Nephron (organoid): ENCODE measurements around the gene LRRC74B.

Experiments
- H3K27ac Mint-ChIP-seq, 3 experiments: 2 replicates each; pipeline ENCODE4 v1.8.0; 2020; ENCODE audit warnings: mixed read lengths in 3 of 3, mild to moderate bottlenecking in 2 of 3, moderate library complexity in 1 of 3
- H3K27me3 Mint-ChIP-seq: 2 replicates; pipeline ENCODE4 v1.8.0; 2021; ENCODE audit warnings: low read depth, mild to moderate bottlenecking, moderate library complexity, mixed read lengths
- H3K36me3 Mint-ChIP-seq: 2 replicates; pipeline ENCODE4 v1.8.0; 2020; ENCODE audit warnings: low read depth, mixed read lengths
- H3K4me1 Mint-ChIP-seq: 2 replicates; pipeline ENCODE4 v1.8.0; 2020; ENCODE audit warnings: mixed read lengths
- H3K4me3 Mint-ChIP-seq, 3 experiments: 2 replicates each; pipeline ENCODE4 v1.8.0; 2020; ENCODE audit warnings: mild to moderate bottlenecking in 3 of 3, mixed read lengths in 3 of 3, moderate library complexity in 2 of 3
- H3K9me3 Mint-ChIP-seq: 2 replicates; pipeline ENCODE4 v1.8.0; 2020; ENCODE audit warnings: mixed read lengths
- CTCF ChIP-seq, 3 experiments: fragments of 200-600 bp; sonication (generic); IDR thresholded peaks; one replicate each; pipeline ENCODE4 v1.5.0; 2021; ENCODE audit warnings: antibody characterized with exemption in 3 of 3; ENCODE audit not compliant: unreplicated experiment in 3 of 3

LRRC74B gene

GRCh38 chr22:21025763-21026755 lies 19.7 kb upstream of the LRRC74B start:
- Mint-ChIP-seq H3K9me3 (no peaks in the 10 kb centered on the region), H3K27ac (no peak overlapping the region), H3K36me3 (no peaks in the 10 kb centered on the region), H3K4me1 (peaks cover 25% of the 10 kb centered on the region), H3K4me3 (no peak overlapping the region), H3K27me3 (peaks cover 17% of the 10 kb centered on the region)
- no peak for TF ChIP-seq CTCF (IDR thresholded peaks at IDR 0.05; ENCODE audit: unreplicated experiment in 3 of 3)

GRCh38 chr22:21026783-21027692 lies 18.7 kb upstream of the LRRC74B start:
- H3K27me3 Mint-ChIP-seq, result peaks cover 19% of the 10 kb centered on the region
- H3K9me3 Mint-ChIP-seq, result no peaks in the 10 kb centered on the region
- TF ChIP-seq CTCF (IDR thresholded peaks at IDR 0.05; ENCODE audit: unreplicated experiment in 3 of 3), result no peak
- H3K4me3 Mint-ChIP-seq, result no peak overlapping the region
- H3K36me3 Mint-ChIP-seq, result no peaks in the 10 kb centered on the region
- H3K27ac Mint-ChIP-seq, result peak overlapping the region in 2 of 3 experiments; percentile 12 to 42
- H3K4me1 Mint-ChIP-seq, result peaks cover 27% of the 10 kb centered on the region

GRCh38 chr22:21028277-21029251 lies 17.2 kb upstream of the LRRC74B start:
- TF ChIP-seq CTCF (IDR thresholded peaks at IDR 0.05; ENCODE audit: unreplicated experiment in 3 of 3), result no peak
- Mint-ChIP-seq H3K27me3 (peaks cover 26% of the 10 kb centered on the region), H3K9me3 (no peaks in the 10 kb centered on the region), H3K27ac (no peak overlapping the region), H3K4me3 (no peak overlapping the region), H3K36me3 (no peaks in the 10 kb centered on the region), H3K4me1 (peaks cover 27% of the 10 kb centered on the region)

- no peak for TF ChIP-seq CTCF (IDR thresholded peaks at IDR 0.05; ENCODE audit: unreplicated experiment in 3 of 3)
- Mint-ChIP-seq H3K4me3 (no peak overlapping the region), H3K27me3 (peaks cover 32% of the 10 kb centered on the region), H3K4me1 (peaks cover 27% of the 10 kb centered on the region), H3K36me3 (no peaks in the 10 kb centered on the region), H3K27ac (peak overlapping the region in 1 of 3 experiments; percentile 48), H3K9me3 (no peaks in the 10 kb centered on the region)
These were observed 16.2 kb upstream of the LRRC74B start for GRCh38 chr22:21029486-21030025.

- no peaks in the 10 kb centered on the region for H3K9me3 Mint-ChIP-seq
- no peak overlapping the region for H3K4me3 Mint-ChIP-seq
- TF ChIP-seq CTCF (IDR thresholded peaks at IDR 0.05; ENCODE audit: unreplicated experiment in 3 of 3), result no peak
- no peak overlapping the region for H3K27ac Mint-ChIP-seq
- H3K36me3 Mint-ChIP-seq, result no peaks in the 10 kb centered on the region
- H3K27me3 Mint-ChIP-seq, result peaks cover 32% of the 10 kb centered on the region
- H3K4me1 Mint-ChIP-seq, result peaks cover 27% of the 10 kb centered on the region
These were observed 15.7 kb upstream of the LRRC74B start for GRCh38 chr22:21030032-21030431.
